SK-N-SH treated with all-trans-retinoic acid at 6 μM for 48 hours (cell line): ENCODE data around the gene LEMD2.

Experiments used
- ATAC-seq: fragments of 200-7000 bp; cut with Tn5 transposase; 3 replicates; pipeline ENCODE4 v1.9.1; 2020; ENCODE audit warnings: mild to moderate bottlenecking, moderate library complexity
- ARNTL ChIP-seq: fragments of 450-650 bp; formaldehyde crosslinking; IDR thresholded peaks from 2 replicates; pipeline ENCODE4 v1.5.0; 2020; ENCODE audit warnings: low read depth, mild to moderate bottlenecking, moderate library complexity, borderline replicate concordance
- CREB5 ChIP-seq: fragments of 250-450 bp; sonication (Bioruptor Pico); IDR thresholded peaks from 2 replicates; pipeline ENCODE4 v1.5.1; 2020; ENCODE audit warnings: low read depth, mild to moderate bottlenecking, moderate library complexity
- CSDC2 ChIP-seq: fragments of 250-450 bp; sonication (Bioruptor Pico); IDR thresholded peaks from 2 replicates; pipeline ENCODE4 v1.5.0; 2020; ENCODE audit warnings: mild to moderate bottlenecking, moderate library complexity
- CSRNP3 ChIP-seq: fragments of 250-450 bp; sonication (Bioruptor Pico); IDR thresholded peaks from 2 replicates; pipeline ENCODE4 v1.5.1; 2021; ENCODE audit warnings: mild to moderate bottlenecking, moderate library complexity
- ESRRG ChIP-seq: fragments of 250-450 bp; sonication (Bioruptor Pico); IDR thresholded peaks from 2 replicates; pipeline ENCODE4 v1.6.1; 2021; ENCODE audit warnings: mild to moderate bottlenecking
- ISL1 ChIP-seq: fragments of 250-450 bp; sonication (Bioruptor Pico); IDR thresholded peaks from 2 replicates; pipeline ENCODE4 v2.1.2; 2022; ENCODE audit warnings: mild to moderate bottlenecking, moderate library complexity
- OSR1 ChIP-seq: fragments of 250-450 bp; sonication (Bioruptor Pico); IDR thresholded peaks from 2 replicates; pipeline ENCODE4 v1.8.0; 2022; ENCODE audit warnings: moderate library complexity, mild to moderate bottlenecking, inconsistent platforms
- POU6F1 ChIP-seq: fragments of 250-450 bp; sonication (Bioruptor Pico); IDR thresholded peaks from 2 replicates; pipeline ENCODE4 v1.8.0; 2021; ENCODE audit warnings: low read depth, mild to moderate bottlenecking, moderate library complexity, borderline replicate concordance
- SNAI2 ChIP-seq: fragments of 250-450 bp; sonication (Bioruptor Pico); IDR thresholded peaks from 2 replicates; pipeline ENCODE4 v1.5.0; 2020; ENCODE audit warnings: mild to moderate bottlenecking, moderate library complexity
- TCF4 ChIP-seq: fragments of 250-450 bp; sonication (Bioruptor Pico); IDR thresholded peaks from 2 replicates; pipeline ENCODE4 v1.8.0; 2021; ENCODE audit warnings: mild to moderate bottlenecking, moderate library complexity, borderline replicate concordance
- TOX ChIP-seq: fragments of 250-450 bp; sonication (Bioruptor Pico); IDR thresholded peaks from 2 replicates; pipeline ENCODE4 v1.8.0; 2021; ENCODE audit warnings: mild to moderate bottlenecking, moderate library complexity, borderline replicate concordance
- TSHZ2 ChIP-seq: fragments of 250-450 bp; sonication (Bioruptor Pico); IDR thresholded peaks from 2 replicates; pipeline ENCODE4 v1.5.0; 2020; ENCODE audit warnings: mild to moderate bottlenecking, moderate library complexity
- ZC3H10 ChIP-seq: fragments of 250-450 bp; sonication (Bioruptor Pico); IDR thresholded peaks from 2 replicates; pipeline ENCODE4 v1.5.1; 2021; ENCODE audit warnings: mild to moderate bottlenecking, moderate library complexity
- ZFP3 ChIP-seq: fragments of 250-450 bp; sonication (Bioruptor Pico); IDR thresholded peaks from 2 replicates; pipeline ENCODE4 v1.5.0; 2020; ENCODE audit warnings: mild to moderate bottlenecking, moderate library complexity
- ZFP30 ChIP-seq: fragments of 450-650 bp; formaldehyde crosslinking; IDR thresholded peaks from 2 replicates; pipeline ENCODE4 v1.5.0; 2022; ENCODE audit warnings: mild to moderate bottlenecking, moderate library complexity
- ZNF565 ChIP-seq: fragments of 450-650 bp; formaldehyde crosslinking; conservative IDR thresholded peaks from 2 replicates; pipeline ENCODE4 v1.5.0; 2020; ENCODE audit warnings: low read depth, mild to moderate bottlenecking, moderate library complexity
- ZNF70 ChIP-seq: fragments of 450-650 bp; formaldehyde crosslinking; IDR thresholded peaks from 2 replicates; pipeline ENCODE4 v1.5.0; 2020; ENCODE audit warnings: mild to moderate bottlenecking, moderate library complexity
- ZNF8 ChIP-seq: fragments of 450-650 bp; formaldehyde crosslinking; IDR thresholded peaks from 2 replicates; pipeline ENCODE4 v1.5.0; 2020; ENCODE audit warnings: mild to moderate bottlenecking, moderate library complexity
- TF ChIP-seq, protein P1 (sequence below): fragments of 250-450 bp; sonication (Bioruptor Pico); IDR thresholded peaks from 2 replicates; pipeline ENCODE4 v1.8.0; 2020; ENCODE audit warnings: mild to moderate bottlenecking, moderate library complexity, borderline replicate concordance

Gene LEMD2

GRCh38 chr6:33756211-33756954 is 32.5 kb downstream of the LEMD2 start (continued):
- TF ChIP-seq TOX (CRISPR knock-in tag) (no peak), CREB5 (CRISPR knock-in tag) (no peak), CSDC2 (CRISPR knock-in tag) (no peak), ZFP3 (CRISPR knock-in tag) (no peak)

GRCh38 chr6:33755070-33755869 is 33.7 kb downstream of the LEMD2 start:
- TF ChIP-seq CSDC2 (CRISPR knock-in tag) = no peak
- TF ChIP-seq, protein P1, sequence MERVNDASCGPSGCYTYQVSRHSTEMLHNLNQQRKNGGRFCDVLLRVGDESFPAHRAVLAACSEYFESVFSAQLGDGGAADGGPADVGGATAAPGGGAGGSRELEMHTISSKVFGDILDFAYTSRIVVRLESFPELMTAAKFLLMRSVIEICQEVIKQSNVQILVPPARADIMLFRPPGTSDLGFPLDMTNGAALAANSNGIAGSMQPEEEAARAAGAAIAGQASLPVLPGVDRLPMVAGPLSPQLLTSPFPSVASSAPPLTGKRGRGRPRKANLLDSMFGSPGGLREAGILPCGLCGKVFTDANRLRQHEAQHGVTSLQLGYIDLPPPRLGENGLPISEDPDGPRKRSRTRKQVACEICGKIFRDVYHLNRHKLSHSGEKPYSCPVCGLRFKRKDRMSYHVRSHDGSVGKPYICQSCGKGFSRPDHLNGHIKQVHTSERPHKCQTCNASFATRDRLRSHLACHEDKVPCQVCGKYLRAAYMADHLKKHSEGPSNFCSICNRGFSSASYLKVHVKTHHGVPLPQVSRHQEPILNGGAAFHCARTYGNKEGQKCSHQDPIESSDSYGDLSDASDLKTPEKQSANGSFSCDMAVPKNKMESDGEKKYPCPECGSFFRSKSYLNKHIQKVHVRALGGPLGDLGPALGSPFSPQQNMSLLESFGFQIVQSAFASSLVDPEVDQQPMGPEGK = no peak
- TF ChIP-seq CSRNP3 = no peak
- no peak for TF ChIP-seq ISL1
- no peak for TF ChIP-seq ZFP30 (CRISPR knock-in tag)
- no peak for TF ChIP-seq ZFP3 (CRISPR knock-in tag)
- TF ChIP-seq ESRRG (CRISPR knock-in tag) = no peak
- TF ChIP-seq TCF4 (CRISPR knock-in tag) = no peak
- no peak for TF ChIP-seq ZNF70 (CRISPR knock-in tag)
- no peak for TF ChIP-seq TOX (CRISPR knock-in tag)
- no peak for TF ChIP-seq POU6F1 (CRISPR knock-in tag)
- no peak for TF ChIP-seq OSR1 (CRISPR knock-in tag)
- no peak for TF ChIP-seq ZNF8
- TF ChIP-seq TSHZ2 = no peak
- no peak for TF ChIP-seq ZC3H10
- no peak for TF ChIP-seq SNAI2
- TF ChIP-seq CREB5 (CRISPR knock-in tag) = no peak
- TF ChIP-seq ZNF565 (CRISPR knock-in tag) = no peak
- no peak for TF ChIP-seq ARNTL
- ATAC-seq = no peak
